Activated B cell treated with CpG ODN at 0.5 μM for 24 hours (primary cell): ENCODE results near the gene ADAMTSL1. TPM values are rescaled to one million over a fixed set of nuclear protein-coding genes. Genes with fewer than 3 reads are reported as not detected.

Experiments used
- ATAC-seq: fragments of 200-7000 bp; cut with Tn5 transposase; one replicate; pipeline ENCODE4 v1.10.0; 2021; ENCODE audit warnings: low read depth, mild to moderate bottlenecking, moderate library complexity
- CTCF ChIA-PET: fragments of 350-600 bp; sonication (Branson Sonifier 250); formaldehyde crosslinking; loops from one replicate; lab custom pipeline; 2021; ENCODE audit warnings: antibody characterized with exemption; lab: Charles Lee
- POLR2A ChIA-PET: fragments of 350-600 bp; sonication (Branson Sonifier 250); formaldehyde crosslinking; loops from one replicate; lab custom pipeline; 2021; ENCODE audit warnings: antibody characterized with exemption; lab: Charles Lee
- DNase-seq: peaks from one replicate; pipeline ENCODE4 v3.0.0; 2022
- H3K27ac Mint-ChIP-seq: one replicate; pipeline ENCODE4 v1.8.0; 2020; ENCODE audit warnings: mixed read lengths
- H3K27me3 Mint-ChIP-seq: one replicate; pipeline ENCODE4 v1.8.0; 2021; ENCODE audit warnings: mixed read lengths
- H3K36me3 Mint-ChIP-seq: one replicate; pipeline ENCODE4 v1.8.0; 2021; ENCODE audit warnings: low read depth, mixed read lengths
- H3K4me1 Mint-ChIP-seq: one replicate; pipeline ENCODE4 v1.8.0; 2021; ENCODE audit warnings: mixed read lengths
- H3K4me3 Mint-ChIP-seq: one replicate; pipeline ENCODE4 v1.8.0; 2020; ENCODE audit warnings: mild to moderate bottlenecking, mixed read lengths
- H3K9me3 Mint-ChIP-seq: one replicate; pipeline ENCODE4 v1.8.0; 2020; ENCODE audit warnings: mixed read lengths
- CTCF ChIP-seq: fragments of 200-600 bp; IDR thresholded peaks from one replicate; pipeline ENCODE4 v1.8.0; 2022; ENCODE audit warnings: antibody characterized with exemption, mild to moderate bottlenecking
- intact Hi-C: fragments of 100-400 bp; cut with micrococcal nuclease; formaldehyde crosslinking; loops from one replicate; pipeline ENCODE4 v1.15.1; 2024
- total RNA-seq: library from RNA; stranded (reverse); gene quantifications from 2 replicates; pipeline ENCODE4 v1.2.3, GENCODE V29; 2022

Gene ADAMTSL1
- total RNA-seq, 1 donor from 2014 or later = not detected

GRCh38 chr9:18920141-18921084 is 446.5 kb downstream of the ADAMTSL1 start:
- H3K27me3 Mint-ChIP-seq = no peaks in the 10 kb centered on the region
- no peak overlapping the region for H3K4me3 Mint-ChIP-seq
- no peaks in the 10 kb centered on the region for H3K36me3 Mint-ChIP-seq
- H3K27ac Mint-ChIP-seq = no peak overlapping the region
- DNase-seq = no peak
- no peak for ATAC-seq
- ChIA-PET POLR2A (no interaction called here), CTCF (no interaction called here)
- intact Hi-C loops = no loop called here
- TF ChIP-seq CTCF = no peak
- H3K4me1 Mint-ChIP-seq = no peaks in the 10 kb centered on the region
- H3K9me3 Mint-ChIP-seq = no peaks in the 10 kb centered on the region

GRCh38 chr9:18921366-18922075 is 447.6 kb downstream of the ADAMTSL1 start:
- DNase-seq (no peak), ATAC-seq (no peak)
- H3K9me3 Mint-ChIP-seq = no peaks in the 10 kb centered on the region
- no peaks in the 10 kb centered on the region for H3K36me3 Mint-ChIP-seq
- H3K27ac Mint-ChIP-seq = no peak overlapping the region
- POLR2A ChIA-PET = no interaction called here
- H3K4me3 Mint-ChIP-seq = no peak overlapping the region
- H3K4me1 Mint-ChIP-seq = no peaks in the 10 kb centered on the region
- no peaks in the 10 kb centered on the region for H3K27me3 Mint-ChIP-seq
- CTCF ChIA-PET = no interaction called here
- no peak for TF ChIP-seq CTCF
- intact Hi-C loops = no loop called here

- no peak for TF ChIP-seq CTCF
- Mint-ChIP-seq H3K27me3 (no peaks in the 10 kb centered on the region), H3K4me1 (no peaks in the 10 kb centered on the region), H3K36me3 (no peaks in the 10 kb centered on the region), H3K27ac (no peak overlapping the region), H3K4me3 (no peak overlapping the region), H3K9me3 (no peaks in the 10 kb centered on the region)
- ChIA-PET CTCF (no interaction called here), POLR2A (no interaction called here)
- ATAC-seq (no peak), DNase-seq (no peak)
- intact Hi-C loops = no loop called here
Measured at GRCh38 chr9:18922161-18922885, 448.4 kb downstream of the ADAMTSL1 start.

GRCh38 chr9:18923167-18923566 is 449.2 kb downstream of the ADAMTSL1 start:
- Mint-ChIP-seq H3K27me3 (no peaks in the 10 kb centered on the region), H3K4me1 (no peaks in the 10 kb centered on the region), H3K36me3 (no peaks in the 10 kb centered on the region), H3K9me3 (no peaks in the 10 kb centered on the region), H3K27ac (no peak overlapping the region), H3K4me3 (no peak overlapping the region)
- DNase-seq (no peak), ATAC-seq (no peak)
- TF ChIP-seq CTCF = no peak
- ChIA-PET POLR2A (no interaction called here), CTCF (no interaction called here)
- intact Hi-C loops = no loop called here
